ENCODE measurements around the gene TSPAN31.
"Not testable (repeated sequence)": the region's sequence is repeated elsewhere in the genome, so short reads cannot be mapped to it uniquely, and the experiment has no call there.

TSPAN31 gene

GRCh38 chr12:57721846-57722608 is 22.8 kb upstream of the TSPAN31 start:
- FAIRE-seq; DNase-seq (ENCODE audit: low spot score): not testable (repeated sequence)

DNA sequence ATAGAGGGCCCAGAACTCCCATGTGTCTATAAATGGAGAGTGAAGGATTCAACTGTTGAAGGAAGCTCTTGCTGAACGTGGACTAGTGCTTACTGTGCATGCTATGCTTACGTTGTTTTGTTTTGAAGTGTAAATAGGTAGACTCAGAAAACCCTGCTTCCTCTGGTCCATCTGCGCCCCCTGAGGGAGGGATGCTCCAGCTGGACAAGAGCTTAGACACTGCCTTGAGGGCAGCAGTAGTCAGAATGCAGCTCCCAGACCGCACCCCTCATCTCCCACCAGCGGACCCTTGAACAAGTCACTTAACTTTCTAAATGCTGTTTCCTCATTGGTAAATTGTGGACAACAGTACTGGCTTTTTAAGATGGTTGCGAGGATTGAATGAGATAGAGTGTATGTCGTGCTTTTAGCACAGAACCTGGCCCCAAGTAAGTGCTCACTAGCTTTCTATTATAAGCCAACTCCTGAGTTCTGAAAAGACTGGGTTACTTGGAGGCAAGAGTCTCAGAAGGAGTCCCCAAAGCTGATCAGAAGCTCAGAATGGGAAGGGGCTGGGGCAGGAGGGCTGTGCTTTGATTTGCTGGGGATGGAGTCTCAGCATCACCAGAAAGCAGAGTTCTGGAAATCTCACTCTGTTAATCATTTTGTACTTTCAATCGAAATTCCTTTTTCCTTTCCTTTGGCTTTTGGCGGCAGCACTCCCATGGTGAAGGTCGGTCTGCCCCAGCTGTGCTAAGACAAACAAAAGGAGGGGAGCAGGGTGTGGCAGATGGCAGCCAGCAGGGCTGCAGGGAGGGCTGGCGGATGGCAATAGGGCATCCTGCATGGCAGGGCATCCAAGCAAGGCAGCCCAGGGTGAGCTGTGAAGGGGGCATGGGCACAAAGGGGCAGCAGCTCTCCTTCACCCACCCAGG is 21.9 kb upstream of the TSPAN31 start:
- no peak for DNase-seq (ENCODE audit: low spot score)
- FAIRE-seq, result no peak

GRCh38 chr12:57723630-57723962 is 21.2 kb upstream of the TSPAN31 start:
- DNase-seq (ENCODE audit: low spot score) (no peak), FAIRE-seq (no peak)

GRCh38 chr12:57724003-57724935 is 20.6 kb upstream of the TSPAN31 start:
- DNase-seq (ENCODE audit: low spot score) (no peak), FAIRE-seq (peak; percentile 79)

DNA sequence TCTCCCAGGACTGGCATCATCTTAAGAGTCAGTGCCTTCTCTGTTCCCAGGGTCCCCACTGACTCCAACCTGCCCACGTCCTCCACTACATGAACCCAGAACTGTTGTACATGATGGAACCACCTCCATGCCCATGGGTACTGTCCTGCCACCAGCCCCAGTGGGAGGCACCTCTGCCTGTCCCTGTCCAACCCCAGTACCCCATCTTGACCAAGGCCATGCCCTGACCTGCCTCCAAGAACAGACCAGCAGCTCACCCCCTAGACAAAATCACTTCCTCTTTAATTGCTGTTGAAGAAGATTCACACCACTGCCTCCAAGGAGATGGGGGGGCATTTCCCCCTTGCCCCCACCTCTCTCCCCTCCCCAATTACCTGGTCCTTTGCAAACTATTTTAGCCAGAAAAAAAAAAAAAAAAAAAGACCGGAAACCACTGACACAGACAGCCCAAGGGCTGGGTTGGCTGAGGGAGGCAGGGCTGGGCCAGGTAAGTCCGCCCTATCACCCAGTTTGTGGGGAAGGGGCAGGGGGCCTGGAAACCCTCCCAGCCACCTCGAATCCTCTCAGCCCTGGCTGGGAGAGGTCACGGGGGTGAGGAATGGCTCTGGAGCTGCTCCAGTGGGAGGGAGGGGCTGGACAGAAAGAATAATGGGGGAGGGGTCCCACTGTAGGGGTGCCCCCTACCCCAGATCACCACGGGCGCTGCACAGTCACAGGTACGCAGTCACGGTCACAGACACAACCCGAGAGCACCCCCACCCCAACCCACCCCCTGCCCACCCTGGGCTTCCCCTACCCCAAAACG is 19.7 kb upstream of the TSPAN31 start:
- DNase-seq (ENCODE audit: low spot score), result no peak
- no peak for FAIRE-seq

GRCh38 chr12:57725851-57726150 is 19.0 kb upstream of the TSPAN31 start:
- DNase-seq (ENCODE audit: low spot score) (no peak), FAIRE-seq (peak; percentile 9)

GRCh38 chr12:57726151-57726883 is 18.5 kb upstream of the TSPAN31 start:
- FAIRE-seq (peak; percentile 61), DNase-seq (ENCODE audit: low spot score) (peak; percentile 94)

GRCh38 chr12:57726884-57727757 is 17.7 kb upstream of the TSPAN31 start:
- no peak for FAIRE-seq
- DNase-seq (ENCODE audit: low spot score), result no peak

GRCh38 chr12:57727758-57728395 is 17.0 kb upstream of the TSPAN31 start:
- FAIRE-seq (no peak), DNase-seq (ENCODE audit: low spot score) (no peak)

DNA sequence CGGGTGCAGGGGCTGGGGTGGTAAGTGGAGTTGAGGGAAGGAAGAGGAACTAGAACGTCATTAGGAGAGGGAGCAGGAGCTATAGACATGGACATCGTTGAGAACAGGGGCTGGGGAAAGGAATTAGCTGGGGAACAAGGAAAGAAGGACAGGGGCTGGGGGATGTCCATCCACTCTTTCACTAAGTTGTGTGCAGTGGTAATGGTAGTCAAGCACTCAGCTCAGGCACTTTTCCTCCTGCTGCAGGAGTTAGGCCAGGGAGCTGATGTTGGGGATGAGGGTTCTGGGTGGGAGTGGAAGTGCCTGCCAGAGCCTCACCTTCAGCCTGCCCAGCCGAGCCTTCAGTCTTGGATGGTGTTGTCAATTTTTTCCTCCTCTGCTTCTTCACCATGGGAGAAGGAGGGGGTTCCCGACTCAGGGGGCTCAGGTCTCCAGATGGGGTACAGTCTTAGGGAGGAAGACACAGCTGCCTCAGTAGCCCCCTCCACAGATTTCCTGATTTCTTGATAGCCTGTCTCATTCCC is 15.5 kb upstream of the TSPAN31 start:
- FAIRE-seq (no peak), DNase-seq (ENCODE audit: low spot score) (no peak)

- FAIRE-seq, result no peak
Observed at GRCh38 chr12:57730336-57731067, 14.3 kb upstream of the TSPAN31 start.

DNA sequence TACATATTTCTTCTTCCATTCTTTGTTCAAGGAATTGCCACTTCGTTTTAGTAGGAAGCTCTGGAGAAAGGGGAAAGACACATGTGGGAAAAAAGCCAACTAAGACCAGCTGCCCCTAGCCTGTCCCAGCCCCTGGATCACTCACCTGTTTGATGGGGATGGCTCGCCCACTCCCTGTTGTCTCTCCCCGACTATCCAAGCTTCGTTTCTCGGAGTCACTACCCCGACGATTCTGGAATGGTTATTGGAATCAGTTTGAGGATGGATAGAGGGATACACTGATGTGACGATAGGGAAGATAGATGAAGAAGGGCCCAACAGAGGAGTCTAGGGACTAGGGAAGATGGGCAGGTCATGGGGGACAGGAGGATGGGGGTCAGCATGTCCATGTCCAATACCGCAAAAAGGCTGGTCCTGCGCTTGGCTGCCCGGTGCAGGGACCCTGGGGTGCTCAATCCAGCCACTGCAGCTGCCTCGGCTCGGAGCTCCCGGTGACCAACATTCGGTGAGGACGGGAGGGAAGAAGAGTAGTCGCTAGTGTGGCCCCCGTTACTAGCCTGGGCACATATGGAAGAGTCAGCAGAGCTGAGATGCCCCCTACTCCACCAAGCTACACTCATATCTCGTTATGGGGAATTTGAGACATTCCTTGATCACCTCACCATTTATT is 13.3 kb upstream of the TSPAN31 start:
- FAIRE-seq (no peak), DNase-seq (ENCODE audit: low spot score) (no peak)

More at GRCh38 chr12:57730336-57731067, 14.3 kb upstream of the TSPAN31 start:
- DNase-seq (ENCODE audit: low spot score), result no peak

DNA sequence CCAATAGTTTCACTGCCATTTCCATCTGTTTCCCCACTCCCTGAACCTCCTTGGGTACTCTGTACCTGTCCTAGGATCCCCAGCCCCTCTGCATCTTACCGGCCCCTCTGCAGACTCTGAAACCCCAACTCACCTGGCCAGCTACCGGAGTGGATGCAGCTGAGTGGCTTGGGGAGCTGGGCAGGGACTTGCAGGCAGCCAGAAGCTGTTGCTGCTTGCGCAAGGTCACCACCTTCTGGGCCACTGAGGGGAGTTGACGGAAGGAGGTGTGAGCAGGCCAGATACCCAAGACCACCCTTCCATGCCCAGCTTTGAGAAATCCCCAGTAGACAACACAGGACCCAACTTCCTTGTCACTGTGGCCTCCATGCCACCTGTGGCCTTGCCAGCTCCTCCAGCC is 12.6 kb upstream of the TSPAN31 start:
- FAIRE-seq, result no peak
- no peak for DNase-seq (ENCODE audit: low spot score)

DNA sequence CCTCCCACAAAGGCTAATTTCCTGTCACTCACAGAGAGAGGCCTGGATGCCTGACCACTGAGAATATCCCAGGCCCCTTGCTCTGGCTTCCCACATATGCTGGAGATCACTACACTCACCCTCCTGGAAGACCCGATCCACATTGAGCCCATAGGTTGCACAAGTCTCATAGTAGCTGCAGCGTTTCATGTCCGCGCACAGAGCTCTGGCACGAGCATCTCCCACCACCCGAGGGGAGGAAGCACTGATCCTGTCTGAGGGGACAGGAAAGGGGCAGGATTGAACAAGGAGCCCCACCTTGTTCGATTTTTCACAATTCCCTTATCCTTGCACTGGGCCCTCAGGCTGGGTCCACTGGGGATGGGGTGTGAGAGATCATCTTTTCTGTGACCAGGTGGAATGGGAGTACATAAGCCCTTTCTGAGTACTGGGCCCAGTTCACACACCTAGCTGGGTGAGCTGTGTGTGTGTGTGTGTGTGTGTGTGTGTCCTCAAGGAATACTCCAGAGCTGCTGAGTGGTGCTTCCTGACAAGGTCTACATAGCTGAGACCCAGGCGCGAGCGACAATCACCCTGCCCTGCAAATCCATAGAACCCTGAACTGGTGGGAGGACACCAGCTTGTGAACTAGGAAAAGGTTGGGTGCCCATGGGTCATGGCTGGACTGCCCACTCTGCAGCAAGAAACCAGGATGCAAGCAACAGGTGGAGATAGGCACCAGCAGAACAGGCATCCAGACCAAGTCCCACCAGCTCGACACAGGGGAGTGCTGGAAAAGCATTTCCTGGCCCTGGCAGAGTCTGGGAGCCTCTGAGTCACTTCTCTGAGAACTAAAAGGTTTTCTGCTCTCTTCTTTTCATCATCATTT is 11.9 kb upstream of the TSPAN31 start:
- FAIRE-seq (no peak), DNase-seq (ENCODE audit: low spot score) (no peak)

- DNase-seq (ENCODE audit: low spot score) (no peak), FAIRE-seq (no peak)
Observed at GRCh38 chr12:57733928-57734327, 10.9 kb upstream of the TSPAN31 start.

GRCh38 chr12:57734591-57734990 is 10.2 kb upstream of the TSPAN31 start:
- FAIRE-seq (no peak), DNase-seq (ENCODE audit: low spot score) (no peak)
